GM20431 (cell line): Measurements from ENCODE around the gene PCDHA10.
"Not testable (repeated sequence)": the region's sequence is repeated elsewhere in the genome, so short reads cannot be mapped to it uniquely, and the experiment has no call there.

Source experiments
- in situ Hi-C: fragments of 300-500 bp; cut with MseI, MboI; formaldehyde crosslinking; loops from one replicate; pipeline ENCODE4 v1.15.0; 2020; ENCODE audit warnings: low sequenced_read_pairs; ENCODE audit not compliant: unreplicated experiment

PCDHA10 gene

DNA sequence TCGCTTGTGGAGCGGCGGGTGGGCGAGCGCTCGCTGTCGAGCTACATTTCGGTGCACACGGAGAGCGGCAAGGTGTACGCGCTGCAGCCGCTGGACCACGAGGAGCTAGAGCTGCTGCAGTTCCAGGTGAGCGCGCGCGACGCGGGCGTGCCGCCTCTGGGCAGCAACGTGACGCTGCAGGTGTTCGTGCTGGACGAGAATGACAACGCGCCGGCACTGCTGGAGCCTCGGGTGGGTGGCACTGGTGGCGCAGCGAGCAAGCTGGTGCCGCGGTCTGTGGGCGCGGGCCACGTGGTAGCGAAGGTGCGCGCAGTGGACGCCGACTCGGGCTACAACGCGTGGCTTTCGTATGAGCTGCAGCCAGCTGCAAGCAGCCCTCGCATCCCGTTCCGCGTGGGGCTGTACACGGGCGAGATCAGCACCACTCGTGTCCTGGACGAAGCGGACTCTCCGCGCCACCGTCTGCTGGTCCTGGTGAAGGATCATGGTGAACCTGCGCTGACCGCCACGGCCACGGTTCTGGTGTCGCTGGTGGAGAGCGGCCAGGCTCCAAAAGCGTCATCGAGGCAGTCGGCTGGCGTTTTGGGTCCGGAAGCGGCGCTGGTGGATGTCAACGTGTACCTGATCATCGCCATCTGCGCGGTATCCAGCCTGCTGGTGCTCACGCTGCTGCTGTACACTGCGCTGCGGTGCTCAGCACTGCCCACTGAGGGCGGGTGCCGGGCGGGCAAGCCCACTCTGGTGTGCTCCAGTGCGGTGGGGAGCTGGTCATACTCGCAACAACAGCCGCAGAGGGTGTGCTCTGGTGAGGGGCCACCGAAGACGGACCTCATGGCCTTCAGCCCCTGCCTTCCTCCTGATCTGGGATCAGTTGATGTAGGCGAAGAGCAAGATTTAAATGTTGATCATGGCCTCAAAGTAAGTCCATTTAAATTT, 12.6 kb upstream of the PCDHA10 start:
- in situ Hi-C loops, result no loop called here

DNA sequence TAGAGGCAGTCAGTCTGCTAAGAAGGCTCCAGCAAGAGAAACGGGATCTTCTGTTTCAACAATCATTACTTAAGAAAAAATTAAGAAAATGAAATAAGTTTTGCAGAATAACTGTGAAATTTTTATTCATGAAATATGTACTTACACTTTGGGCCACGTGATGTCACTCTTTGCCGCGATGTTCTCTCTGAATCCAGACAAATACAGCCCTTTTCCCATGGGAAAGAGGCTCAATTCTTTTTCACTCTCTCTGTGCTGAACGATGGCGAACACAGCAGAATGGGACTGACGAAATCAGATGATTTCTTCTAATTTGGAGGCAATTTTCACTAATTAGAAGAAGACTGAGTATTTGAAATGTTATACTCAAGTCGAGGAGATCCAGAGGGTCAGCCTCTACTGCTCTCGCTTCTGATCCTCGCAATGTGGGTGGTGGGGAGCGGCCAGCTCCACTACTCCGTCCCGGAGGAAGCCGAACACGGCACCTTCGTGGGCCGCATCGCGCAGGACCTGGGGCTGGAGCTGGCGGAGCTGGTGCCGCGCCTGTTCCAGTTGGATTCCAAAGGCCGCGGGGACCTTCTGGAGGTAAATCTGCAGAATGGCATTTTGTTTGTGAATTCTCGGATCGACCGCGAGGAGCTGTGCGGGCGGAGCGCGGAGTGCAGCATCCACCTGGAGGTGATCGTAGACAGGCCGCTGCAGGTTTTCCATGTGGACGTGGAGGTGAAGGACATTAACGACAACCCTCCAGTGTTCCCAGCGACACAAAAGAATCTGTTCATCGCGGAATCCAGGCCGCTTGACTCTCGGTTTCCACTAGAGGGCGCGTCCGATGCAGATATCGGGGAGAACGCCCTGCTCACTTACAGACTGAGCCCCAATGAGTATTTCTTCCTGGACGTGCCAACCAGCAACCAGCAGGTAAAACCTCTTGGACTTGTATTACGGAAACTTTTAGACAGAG, 7.3 kb upstream of the PCDHA10 start, which contains the start of gene PCDHA9:
Gene PCDHA9, plus strand, starts transcription at position 244 of the 964 bp plus-strand sequence. Its CDS starts 114 bp downstream, at position 358.
- in situ Hi-C loops, result not testable (repeated sequence)

DNA sequence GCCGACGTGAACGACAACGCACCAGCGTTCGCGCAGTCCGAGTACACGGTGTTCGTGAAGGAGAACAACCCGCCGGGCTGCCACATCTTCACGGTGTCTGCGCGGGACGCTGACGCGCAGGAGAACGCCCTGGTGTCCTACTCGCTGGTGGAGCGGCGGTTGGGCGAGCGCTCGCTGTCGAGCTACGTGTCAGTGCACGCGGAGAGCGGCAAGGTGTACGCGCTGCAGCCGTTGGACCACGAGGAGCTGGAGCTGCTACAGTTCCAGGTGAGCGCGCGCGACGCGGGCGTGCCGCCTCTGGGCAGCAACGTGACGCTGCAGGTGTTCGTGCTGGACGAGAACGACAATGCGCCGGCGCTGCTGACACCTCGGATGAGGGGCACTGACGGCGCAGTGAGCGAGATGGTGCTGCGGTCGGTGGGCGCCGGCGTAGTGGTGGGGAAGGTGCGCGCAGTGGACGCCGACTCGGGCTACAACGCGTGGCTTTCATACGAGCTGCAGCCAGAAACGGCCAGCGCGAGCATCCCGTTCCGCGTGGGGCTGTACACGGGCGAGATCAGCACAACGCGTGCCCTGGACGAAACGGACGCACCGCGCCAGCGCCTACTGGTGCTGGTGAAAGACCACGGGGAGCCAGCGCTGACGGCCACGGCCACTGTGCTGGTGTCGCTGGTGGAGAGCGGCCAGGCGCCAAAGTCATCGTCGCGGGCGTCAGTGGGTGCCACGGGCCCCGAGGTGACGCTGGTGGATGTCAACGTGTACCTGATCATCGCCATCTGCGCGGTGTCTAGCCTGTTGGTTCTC, 5.7 kb upstream of the PCDHA10 start:
- in situ Hi-C loops, result not testable (repeated sequence)

DNA sequence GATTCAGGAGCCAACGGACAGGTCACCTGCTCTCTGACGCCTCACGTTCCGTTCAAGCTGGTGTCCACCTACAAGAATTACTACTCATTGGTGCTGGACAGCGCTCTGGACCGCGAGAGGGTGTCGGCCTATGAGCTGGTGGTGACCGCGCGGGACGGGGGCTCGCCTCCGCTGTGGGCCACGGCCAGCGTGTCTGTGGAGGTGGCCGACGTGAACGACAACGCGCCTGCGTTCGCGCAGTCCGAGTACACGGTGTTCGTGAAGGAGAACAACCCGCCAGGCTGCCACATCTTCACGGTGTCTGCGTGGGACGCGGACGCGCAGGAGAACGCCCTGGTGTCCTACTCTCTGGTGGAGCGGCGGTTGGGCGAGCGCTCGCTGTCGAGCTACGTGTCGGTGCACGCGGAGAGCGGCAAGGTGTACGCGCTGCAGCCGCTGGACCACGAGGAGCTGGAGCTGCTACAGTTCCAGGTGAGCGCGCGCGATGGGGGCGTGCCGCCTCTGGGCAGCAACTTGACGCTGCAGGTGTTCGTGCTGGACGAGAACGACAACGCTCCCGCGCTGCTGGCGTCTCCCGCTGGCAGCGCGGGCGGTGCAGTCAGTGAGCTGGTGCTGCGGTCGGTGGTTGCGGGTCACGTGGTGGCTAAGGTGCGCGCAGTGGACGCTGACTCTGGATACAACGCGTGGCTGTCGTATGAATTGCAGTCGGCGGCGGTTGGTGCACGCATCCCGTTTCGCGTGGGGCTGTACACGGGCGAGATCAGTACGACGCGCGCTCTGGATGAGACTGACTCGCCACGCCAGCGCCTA, 1.7 kb downstream of the PCDHA10 start:
- in situ Hi-C loops, result no loop called here

DNA sequence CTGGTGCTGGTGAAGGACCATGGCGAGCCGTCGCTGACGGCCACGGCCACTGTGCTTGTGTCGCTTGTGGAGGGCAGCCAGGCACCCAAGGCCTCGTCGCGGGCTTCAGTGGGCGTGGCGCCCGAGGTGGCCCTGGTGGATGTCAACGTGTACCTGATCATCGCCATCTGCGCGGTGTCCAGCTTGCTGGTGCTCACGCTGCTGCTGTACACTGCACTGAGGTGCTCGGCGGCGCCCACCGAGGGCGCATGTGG, 2.2 kb downstream of the PCDHA10 start:
- in situ Hi-C loops, result no loop called here

DNA sequence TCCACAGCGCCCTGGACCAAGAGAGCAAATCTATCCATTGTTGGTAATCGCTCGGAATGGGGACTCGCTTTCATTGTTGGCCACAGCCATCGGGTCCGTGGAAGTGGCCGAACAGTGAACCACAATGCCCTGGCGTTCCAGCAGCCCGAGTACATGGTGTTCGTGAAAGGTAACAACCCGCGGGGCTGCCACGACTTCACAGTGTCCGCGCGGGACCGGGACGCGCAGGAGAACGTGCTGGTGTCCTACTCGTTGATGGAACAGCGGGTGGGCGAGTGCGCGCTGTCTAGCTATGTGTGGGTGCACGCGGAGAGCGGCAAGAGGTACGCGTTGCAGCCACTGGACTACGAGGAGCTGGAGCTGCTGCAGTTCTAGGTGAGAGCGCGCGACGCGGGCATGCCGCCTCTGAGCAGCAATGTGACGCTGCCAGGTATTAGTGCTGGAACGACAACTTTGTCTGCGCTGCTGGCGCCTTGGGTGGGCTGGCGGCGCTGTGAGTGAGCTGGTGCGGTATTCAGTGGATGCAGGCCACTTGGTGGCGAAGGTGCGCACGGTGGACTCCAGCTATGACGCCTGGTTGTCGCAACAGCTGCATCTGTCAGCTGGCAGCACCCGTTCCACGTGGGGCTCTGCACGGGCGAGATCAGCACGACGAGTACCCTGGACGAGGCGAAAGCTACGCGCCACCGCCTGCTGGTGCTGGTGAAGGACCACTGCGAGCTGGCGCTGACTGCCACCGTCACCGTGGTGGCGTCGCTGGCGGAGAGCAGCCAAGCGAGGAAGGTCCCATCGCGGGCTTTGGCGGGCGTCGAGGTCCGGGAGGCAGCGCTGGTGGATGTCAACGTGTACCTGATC, 7.0 kb downstream of the PCDHA10 start:
- in situ Hi-C loops, result no loop called here

DNA sequence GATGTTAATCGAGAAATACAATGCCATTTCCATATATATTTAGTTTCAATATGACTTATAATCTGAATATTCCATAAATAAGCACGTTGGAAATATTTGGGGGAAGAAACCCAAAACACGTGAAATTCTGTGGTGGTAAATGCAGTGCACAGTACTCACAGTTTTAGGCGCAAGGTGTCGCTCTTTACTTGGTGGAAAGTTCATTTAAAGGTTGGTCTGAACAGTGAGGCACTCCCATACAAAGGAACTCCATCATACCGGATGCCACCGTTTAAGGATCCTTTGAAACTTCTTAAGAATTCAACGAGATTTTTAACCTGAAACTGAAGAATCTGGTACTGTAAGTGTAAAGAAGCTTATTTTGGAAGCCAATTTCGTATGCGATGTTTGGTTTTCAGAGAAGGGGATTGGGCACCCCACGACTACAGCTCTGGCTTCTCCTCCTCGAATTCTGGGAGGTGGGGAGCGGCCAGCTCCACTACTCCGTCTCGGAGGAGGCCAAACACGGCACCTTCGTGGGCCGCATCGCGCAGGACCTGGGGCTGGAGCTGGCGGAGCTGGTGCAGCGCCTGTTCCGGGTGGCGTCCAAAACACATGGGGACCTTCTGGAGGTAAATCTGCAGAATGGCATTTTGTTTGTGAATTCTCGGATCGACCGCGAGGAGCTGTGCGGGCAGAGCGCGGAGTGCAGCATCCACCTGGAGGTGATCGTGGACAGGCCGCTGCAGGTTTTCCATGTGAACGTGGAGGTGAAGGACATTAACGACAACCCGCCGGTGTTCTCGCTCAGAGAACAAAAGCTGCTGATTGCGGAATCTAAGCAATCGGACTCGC, 13.2 kb downstream of the PCDHA10 start, which contains the start of gene PCDHA11:
Gene PCDHA11, plus strand, starts transcription at position 237 of the 834 bp plus-strand sequence. Its CDS starts 147 bp downstream, at position 384.
- in situ Hi-C loops, result no loop called here

DNA sequence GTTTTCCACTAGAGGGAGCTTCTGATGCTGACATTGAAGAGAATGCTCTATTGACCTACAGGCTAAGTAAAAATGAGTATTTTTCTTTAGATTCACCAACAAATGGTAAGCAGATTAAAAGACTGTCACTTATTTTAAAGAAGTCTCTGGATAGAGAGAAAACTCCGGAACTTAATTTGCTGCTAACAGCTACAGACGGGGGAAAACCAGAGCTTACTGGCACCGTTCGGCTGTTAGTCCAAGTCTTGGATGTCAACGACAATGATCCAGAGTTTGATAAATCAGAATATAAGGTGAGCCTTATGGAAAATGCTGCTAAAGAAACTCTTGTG, 13.8 kb downstream of the PCDHA10 start:
- in situ Hi-C loops, result no loop called here

DNA sequence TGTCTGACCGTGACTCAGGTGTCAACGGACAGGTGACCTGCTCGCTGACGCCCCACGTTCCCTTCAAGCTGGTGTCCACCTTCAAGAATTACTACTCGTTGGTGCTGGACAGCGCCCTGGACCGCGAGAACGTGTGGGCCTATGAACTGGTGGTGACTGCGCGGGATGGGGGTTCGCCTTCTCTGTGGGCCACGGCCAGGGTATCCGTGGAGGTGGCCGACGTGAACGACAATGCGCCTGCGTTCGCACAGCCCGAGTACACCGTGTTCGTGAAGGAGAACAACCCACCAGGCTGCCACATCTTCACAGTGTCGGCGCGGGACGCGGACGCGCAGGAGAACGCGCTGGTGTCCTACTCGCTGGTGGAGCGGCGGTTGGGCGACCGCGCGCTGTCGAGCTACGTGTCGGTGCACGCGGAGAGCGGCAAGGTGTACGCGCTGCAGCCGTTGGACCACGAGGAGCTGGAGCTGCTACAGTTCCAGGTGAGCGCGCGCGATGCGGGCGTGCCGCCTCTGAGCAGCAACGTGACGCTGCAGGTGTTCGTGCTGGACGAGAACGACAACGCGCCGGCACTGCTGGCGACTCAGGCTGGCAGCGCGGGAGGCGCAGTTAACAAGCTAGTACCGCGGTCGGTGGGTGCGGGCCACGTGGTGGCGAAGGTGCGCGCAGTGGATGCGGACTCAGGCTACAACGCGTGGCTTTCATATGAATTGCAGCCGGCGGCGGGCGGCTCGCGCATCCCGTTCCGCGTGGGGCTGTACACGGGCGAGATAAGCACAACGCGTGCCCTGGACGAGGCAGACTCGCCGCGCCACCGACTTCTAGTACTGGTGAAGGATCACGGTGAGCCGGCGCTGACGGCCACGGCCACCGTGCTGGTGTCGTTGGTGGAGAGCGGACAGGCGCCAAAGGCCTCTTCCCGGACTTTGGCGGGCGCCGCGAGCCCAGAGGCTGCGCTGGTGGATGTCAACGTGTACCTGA, 14.8 kb downstream of the PCDHA10 start:
- in situ Hi-C loops, result no loop called here

DNA sequence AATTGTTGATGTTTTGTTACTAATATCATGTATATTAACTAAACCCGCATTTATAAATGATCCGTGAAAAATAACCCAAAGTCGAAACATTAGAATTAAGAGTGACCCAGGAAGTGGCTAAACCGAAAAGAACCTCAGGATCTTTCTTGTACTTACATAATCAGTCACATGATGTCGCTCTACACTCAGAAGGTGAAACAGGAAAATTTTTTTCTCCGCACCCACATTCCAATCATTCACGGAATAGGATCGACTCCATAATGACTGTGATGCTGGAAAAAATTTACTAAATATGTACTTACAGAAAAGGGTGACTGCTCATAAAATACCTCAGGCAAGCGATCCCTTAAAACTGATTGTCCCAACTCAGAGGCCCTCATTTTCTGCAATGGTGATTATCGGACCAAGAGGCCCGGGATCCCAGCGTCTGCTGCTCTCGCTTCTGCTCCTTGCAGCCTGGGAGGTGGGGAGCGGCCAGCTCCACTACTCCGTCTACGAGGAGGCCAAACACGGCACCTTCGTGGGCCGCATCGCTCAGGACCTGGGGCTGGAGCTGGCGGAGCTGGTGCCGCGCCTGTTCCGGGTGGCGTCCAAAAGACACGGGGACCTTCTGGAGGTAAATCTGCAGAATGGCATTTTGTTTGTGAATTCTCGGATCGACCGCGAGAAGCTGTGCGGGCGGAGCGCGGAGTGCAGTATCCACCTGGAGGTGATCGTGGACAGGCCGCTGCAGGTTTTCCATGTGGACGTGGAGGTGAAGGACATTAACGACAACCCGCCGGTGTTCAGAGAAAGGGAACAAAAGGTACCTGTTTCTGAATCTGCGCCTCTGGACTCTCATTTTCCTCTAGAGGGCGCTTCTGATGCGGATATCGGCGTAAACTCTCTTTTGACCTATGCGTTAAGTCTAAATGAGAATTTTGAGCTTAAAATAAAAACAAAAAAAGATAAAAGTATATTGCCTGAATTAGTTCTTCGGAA, 19.7 kb downstream of the PCDHA10 start, which contains the start of gene PCDHA12:
Gene PCDHA12, plus strand, starts transcription at position 224 of the 981 bp plus-strand sequence. Its CDS starts 165 bp downstream, at position 389.
- in situ Hi-C loops, result no loop called here

DNA sequence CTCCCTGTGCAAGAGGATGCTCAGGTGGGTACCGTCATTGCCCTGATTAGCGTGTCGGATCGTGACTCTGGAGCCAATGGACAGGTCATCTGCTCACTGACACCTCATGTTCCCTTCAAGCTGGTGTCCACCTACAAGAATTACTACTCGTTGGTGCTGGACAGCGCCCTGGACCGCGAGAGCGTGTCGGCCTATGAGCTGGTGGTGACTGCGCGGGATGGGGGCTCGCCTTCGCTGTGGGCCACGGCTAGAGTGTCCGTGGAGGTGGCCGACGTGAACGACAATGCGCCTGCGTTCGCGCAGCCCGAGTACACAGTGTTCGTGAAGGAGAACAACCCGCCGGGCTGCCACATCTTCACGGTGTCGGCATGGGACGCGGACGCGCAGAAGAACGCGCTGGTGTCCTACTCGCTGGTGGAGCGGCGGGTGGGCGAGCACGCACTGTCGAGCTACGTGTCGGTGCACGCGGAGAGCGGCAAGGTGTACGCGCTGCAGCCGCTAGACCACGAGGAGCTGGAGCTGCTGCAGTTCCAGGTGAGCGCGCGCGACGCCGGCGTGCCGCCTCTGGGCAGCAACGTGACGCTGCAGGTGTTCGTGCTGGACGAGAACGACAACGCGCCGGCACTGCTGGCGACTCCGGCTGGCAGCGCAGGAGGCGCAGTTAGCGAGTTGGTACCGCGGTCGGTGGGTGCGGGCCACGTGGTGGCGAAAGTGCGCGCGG, 21.0 kb downstream of the PCDHA10 start:
- in situ Hi-C loops, result not testable (repeated sequence)

DNA sequence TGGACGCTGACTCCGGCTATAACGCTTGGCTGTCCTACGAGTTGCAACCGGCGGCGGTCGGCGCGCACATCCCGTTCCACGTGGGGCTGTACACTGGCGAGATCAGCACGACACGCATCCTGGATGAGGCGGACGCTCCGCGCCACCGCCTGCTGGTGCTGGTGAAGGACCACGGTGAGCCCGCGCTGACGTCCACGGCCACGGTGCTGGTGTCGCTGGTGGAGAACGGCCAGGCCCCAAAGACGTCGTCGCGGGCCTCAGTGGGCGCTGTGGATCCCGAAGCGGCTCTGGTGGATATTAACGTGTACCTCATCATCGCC, 21.5 kb downstream of the PCDHA10 start:
- in situ Hi-C loops, result no loop called here

DNA sequence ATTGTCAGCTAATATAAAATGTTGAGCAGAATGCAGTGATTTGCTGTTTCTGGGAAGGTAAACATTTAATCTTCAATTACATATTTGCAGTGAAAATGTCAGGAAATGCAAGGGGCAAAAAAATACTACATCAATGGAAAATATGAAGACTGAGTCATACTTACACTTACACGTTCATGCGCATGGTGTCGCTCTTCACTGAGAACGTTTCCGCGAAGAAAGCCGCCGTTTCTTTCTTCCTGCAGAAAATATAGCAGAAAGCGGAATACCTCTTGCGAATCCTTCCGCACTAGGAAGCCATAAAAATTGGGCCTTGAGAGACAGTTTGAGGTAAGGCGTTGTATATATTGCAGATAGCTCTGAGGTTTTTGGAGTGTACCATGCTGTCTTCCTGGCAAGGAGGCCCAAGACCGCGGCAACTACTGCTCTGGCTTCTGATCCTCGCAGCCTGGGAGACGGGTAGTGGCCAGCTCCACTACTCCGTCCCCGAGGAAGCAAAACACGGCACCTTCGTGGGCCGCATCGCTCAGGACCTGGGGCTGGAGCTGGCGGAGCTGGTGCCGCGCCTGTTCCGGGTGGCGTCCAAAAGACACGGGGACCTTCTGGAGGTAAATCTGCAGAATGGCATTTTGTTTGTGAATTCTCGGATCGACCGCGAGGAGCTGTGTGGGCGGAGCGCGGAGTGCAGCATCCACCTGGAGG, 26.3 kb downstream of the PCDHA10 start, which contains the start of gene PCDHA13:
Gene PCDHA13, plus strand, starts transcription at position 236 of the 702 bp plus-strand sequence. Its CDS starts 145 bp downstream, at position 381.
- in situ Hi-C loops, result no loop called here

DNA sequence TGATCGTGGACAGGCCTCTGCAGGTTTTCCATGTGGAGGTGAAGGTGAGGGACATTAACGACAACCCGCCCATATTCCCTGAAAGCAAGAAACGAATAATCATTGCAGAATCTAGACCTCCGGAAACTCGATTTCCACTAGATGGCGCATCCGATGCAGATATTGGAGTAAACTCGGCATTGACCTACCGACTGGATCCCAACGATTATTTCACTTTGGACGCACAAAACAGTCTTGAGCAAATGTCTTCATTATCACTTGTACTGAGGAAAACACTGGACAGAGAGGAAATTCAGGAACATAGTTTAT, 26.8 kb downstream of the PCDHA10 start:
- in situ Hi-C loops, result no loop called here
